NCI-H82 treated with DMSO at 0.1 percent for 48 hours (cell line): ENCODE measurements around the gene ACOXL.

Experiments used
- DNase-seq: peaks from one replicate; lab custom pipeline; 2025; ENCODE audit not compliant: unreplicated experiment; lab: John Stamatoyannopoulos, UW

The ACOXL gene

GRCh38 chr2:110819711-110820110, 87.3 kb downstream of the ACOXL start:
- no peak for DNase-seq

GRCh38 chr2:110820128-110820527, 87.8 kb downstream of the ACOXL start:
- DNase-seq = no peak

- DNase-seq = no peak
These were observed 90.8 kb downstream of the ACOXL start for GRCh38 chr2:110823165-110823564.

- no peak for DNase-seq
These were observed 95.1 kb downstream of the ACOXL start for GRCh38 chr2:110827511-110827910.

GRCh38 chr2:110828330-110828729, 96.0 kb downstream of the ACOXL start:
- no peak for DNase-seq

GRCh38 chr2:110829413-110830146, 97.2 kb downstream of the ACOXL start:
- no peak for DNase-seq

- no peak for DNase-seq
These were observed 100.4 kb downstream of the ACOXL start for GRCh38 chr2:110832740-110833139.

GRCh38 chr2:110834134-110834827, 101.9 kb downstream of the ACOXL start:
- DNase-seq = no peak

GRCh38 chr2:110836671-110837070, 104.3 kb downstream of the ACOXL start:
- no peak for DNase-seq

- no peak for DNase-seq
These were observed 105.4 kb downstream of the ACOXL start for GRCh38 chr2:110837446-110838409.

- DNase-seq = no peak
These were observed 106.4 kb downstream of the ACOXL start for GRCh38 chr2:110838657-110839384.

- no peak for DNase-seq
These were observed 108.1 kb downstream of the ACOXL start for GRCh38 chr2:110840508-110840907.

GRCh38 chr2:110842048-110842447, 109.7 kb downstream of the ACOXL start:
- DNase-seq = no peak

GRCh38 chr2:110843496-110843895, 111.1 kb downstream of the ACOXL start:
- DNase-seq = no peak

- DNase-seq = no peak
These were observed 111.7 kb downstream of the ACOXL start for GRCh38 chr2:110843959-110844510.

GRCh38 chr2:110847651-110848050, 115.3 kb downstream of the ACOXL start:
- no peak for DNase-seq

GRCh38 chr2:110848071-110848470, 115.7 kb downstream of the ACOXL start:
- DNase-seq = no peak

GRCh38 chr2:110848519-110849030, 116.2 kb downstream of the ACOXL start:
- no peak for DNase-seq

GRCh38 chr2:110851531-110851930, 119.2 kb downstream of the ACOXL start:
- DNase-seq = no peak

- DNase-seq = no peak
These were observed 119.7 kb downstream of the ACOXL start for GRCh38 chr2:110852051-110852450.
